Stimulated activated CD4-positive, alpha-beta T cell treated with anti-CD3 and anti-CD28 coated beads, TNF-alpha, amount 100 ng/mL, for 4 hours (primary cell): Measurements from ENCODE around the gene APOBEC3B.
"Not testable (repeated sequence)": the region's sequence is repeated elsewhere in the genome, so short reads cannot be mapped to it uniquely, and the experiment has no call there.

Source experiments
- DNase-seq, 3 experiments: peaks; one replicate each; pipeline ENCODE4 v3.0.0-alpha.2; 2020; ENCODE audit warnings: low read depth in 3 of 3

APOBEC3B gene

DNA sequence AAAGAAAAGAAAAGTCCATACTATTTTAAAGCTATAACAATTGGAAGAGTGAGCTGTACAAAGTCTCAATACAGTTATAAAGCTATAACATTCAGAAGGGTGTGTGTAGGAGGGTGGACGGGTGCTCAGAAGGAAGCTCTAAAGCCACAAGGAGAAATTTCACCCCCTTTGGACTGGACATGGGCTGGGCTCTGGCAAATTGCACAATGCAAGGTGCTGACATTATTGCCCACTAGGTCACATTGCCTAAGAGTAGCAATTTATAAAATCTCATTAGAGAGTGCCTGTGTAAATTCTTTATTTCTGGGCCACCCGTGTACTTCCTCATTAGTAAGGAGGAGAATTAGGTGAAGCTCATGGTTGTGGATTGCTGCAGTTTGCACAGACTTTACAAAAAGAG is 30.4 kb upstream of the APOBEC3B start:
- no peak for DNase-seq

DNA sequence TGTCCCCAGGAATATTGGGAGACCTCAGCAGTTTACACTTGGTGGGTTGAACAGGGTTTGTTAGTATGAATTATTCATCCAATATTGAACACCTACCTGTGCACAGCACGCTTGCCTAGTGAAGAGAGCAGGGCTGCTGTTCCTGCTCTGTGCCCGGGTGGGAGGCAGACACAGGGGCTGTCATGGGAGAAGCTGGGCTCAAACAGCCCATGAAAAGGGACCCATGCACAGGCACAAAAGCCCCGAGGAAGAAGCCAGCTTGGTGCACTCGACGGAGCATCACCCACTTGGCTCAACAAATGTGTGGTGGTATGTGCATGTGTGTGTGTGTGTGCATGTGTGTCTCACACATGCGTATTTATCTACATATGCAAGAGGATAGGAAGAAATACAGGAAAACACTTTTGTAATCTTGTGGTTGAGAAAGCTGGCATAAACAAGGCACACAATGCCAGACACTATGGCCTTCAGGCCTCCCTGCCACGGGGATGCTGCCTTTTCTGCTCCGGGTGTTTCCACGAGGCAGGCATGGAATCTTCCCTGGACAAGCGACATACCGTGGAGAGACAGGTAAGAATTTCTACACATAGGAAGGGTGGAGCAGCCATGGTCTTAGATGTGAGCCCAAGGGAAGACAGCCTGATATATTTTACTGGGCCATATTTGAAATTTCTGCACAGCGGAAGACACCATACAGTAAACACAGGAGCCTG is 29.7 kb upstream of the APOBEC3B start:
- DNase-seq: no peak

DNA sequence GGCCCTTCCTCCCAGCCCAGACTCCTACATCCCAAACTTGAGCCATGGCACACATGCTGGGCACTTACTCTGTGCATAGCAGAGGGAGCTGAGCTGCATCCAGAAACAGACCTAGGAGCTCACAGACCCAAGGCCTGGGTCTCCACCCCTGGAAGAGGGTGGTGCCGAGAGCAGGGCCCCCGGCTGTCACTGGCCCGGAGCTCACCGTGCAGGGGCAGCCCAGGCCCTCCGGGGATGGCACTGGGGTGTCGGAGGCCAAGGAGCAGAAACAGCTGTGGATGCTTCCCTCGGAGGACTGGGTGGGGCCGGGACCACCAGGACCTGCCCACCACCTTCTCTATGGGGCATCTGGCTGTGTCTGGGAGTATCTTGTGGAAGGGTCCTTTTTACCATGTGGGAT is 29.1 kb upstream of the APOBEC3B start:
- no peak for DNase-seq

DNA sequence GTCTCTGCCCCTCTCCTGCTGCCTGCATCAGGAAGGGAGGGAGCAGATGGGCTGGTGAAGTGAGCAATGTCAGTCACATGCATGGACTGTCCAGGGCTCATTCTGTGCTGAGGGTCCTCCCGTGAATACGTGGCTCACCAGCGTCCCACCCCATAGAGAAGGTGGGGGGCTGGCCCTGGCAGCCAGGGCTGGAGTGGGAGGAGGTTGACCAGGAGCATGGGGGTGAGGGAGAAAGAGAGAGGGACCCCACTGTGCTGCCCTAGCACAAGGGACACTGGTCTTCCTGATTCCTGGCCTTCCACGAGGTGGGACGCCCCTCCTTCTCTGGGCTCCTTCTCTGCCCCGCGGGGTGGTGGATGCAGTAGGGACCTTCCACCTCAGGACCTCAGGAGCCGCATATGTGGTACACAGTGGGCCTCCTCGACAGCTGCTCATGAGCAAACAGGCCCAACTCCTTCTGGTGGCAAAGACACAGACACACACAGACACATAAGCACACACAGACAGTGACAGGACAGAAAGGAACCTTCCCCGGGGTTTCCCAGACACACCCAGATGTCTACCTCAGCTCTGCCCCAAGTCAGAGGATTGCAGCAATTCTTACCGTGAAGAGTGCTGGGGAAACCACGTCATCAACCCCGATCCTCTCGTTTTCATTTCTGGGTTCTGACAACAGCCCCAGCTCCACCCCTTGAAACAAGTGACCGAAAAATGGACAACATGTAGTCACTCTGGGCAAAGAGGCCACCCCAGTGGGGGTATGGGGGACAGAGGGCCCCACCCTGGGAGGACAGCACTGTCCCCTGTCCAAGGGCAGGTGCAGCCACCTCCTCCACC is 28.4 kb upstream of the APOBEC3B start:
- peak; percentile 13 to 30 (median 29) for DNase-seq

DNA sequence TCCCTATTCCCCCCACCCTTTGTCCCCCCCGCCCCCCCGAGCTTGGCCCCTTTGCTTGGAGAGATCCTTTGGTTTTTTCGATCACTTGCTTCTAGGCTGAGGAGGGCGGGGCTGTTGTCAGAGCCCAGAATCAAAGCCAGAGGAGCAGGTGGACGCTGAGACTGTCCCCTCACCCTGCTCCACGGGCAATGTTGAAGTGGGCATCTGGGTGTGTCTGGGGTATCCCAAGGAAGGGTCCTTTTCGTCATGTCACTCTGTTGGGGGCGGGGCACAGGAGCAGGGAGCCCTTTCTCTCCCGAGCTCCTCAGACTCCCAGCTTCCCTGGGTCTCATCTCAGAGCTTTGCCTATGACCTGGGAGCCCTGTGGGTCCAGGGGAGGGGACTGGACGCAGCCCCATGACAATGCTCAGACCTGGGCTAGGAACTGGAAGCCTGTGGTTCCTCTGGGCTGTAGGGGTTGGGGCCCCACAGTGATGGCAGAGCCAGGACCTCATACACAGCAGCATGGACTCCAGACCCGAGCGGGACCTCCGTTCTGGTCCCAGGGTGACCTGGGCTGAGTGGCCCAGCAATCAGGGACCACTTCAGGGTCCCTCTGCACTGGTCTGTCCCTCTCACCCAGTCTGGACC is 27.6 kb upstream of the APOBEC3B start:
- no peak for DNase-seq

DNA sequence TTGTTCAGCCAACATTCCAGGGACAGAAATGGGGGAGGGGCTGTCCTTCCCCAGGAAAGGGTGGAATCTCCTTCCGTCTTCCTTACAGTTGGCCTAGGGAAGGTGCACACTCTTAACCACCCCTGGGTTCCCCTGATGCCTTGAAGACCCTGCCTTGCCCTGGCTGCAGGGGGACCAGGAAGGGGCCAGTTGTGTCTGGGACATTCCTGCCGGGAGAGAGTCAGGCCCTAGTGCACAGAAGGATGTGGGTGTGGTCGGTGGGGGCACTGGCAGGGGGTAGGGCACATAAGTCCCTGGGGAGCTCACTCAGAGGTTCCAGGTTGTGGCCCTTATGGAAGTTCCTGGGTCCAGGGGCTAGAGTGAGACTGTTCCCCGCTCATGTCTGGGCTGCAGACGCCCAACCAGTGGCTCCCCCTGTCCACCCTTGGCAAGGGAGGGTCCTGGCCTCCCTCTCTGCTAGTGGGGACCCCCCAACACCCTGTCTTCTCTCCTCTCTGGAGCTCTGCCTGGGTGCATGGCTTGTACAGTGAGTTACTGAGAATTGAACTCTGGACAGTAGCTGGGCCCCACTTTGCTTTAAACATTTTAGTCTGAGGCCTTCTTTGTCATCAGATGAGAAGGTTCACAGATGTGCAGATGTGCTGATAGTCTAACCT is 26.8 kb upstream of the APOBEC3B start:
- DNase-seq: no peak

DNA sequence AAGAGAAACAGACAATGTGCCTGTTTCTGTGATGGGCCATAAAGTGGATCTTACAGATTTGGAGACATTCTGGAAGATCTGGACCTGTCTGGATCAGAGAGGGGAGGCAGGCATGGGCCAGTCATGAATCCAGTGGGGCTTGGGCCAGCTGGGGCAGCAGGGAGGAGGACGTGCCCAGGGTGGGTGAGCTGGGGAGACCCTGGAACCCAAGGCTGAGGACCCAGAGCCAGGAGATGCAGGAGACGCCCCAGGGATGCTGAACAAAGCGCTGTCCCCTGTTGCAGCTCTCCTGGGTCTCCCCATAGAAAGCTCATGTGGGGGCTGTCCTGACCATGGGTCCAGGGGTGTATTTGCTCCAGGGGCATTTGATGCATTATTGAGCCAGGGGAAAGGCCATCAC is 26.2 kb upstream of the APOBEC3B start:
- no peak for DNase-seq

DNA sequence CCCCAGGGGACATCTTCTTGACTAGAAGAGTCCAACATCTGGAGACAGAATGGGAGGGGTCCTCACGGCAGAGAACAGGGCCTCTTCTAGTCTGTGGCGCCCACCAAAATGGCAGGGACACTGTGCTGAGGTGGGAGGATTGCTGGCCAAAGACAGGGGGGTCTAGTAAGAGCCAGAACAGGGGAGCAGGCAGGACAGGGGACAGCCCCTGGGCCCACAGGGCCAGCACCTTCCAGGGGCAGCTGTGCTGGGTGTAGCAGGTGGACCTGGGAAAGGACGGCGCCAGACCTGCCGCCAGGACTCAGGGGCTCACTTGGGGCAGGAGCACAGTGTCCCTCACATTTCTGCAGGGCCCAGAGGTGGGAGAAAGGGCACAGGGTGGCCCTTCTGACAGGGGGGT is 25.6 kb upstream of the APOBEC3B start:
- DNase-seq: no peak

DNA sequence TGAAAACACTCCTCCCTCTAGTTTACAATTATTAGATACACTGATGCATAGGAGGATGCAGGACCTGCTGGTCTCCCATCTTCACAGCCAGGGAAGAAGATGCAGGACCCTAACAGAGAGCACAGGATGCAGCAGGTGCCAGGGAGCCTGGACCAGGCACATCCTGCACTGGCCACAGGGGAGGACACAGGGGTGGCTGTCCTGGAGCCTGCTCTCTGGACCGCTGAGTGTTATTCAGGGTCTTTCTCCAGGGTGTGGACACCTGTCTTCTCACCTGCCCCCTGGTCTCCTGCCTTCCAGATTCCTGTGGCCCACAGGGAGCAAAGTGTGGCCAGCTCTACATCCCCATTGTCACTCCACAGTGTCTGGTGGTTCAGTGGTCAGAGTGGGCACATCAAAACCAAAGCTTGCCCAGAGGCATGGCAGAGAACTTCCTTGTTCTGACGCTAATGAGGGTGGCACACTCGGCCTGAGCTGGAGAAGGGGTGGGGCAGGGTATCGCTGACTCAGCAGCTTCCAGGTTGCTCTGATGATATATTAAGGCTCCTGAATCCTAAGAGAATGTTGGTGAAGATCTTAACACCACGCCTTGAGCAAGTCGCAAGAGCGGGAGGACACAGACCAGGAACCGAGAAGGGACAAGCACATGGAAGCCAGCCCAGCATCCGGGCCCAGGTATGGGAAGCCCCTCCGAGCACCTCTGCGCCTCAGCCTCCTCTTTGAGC is 24.9 kb upstream of the APOBEC3B start, which contains the start of gene APOBEC3A:
Gene APOBEC3A (plus strand): TSS at position 564 of the 725 bp plus-strand sequence. CDS start 83 bp downstream, at position 647.
- no peak for DNase-seq

DNA sequence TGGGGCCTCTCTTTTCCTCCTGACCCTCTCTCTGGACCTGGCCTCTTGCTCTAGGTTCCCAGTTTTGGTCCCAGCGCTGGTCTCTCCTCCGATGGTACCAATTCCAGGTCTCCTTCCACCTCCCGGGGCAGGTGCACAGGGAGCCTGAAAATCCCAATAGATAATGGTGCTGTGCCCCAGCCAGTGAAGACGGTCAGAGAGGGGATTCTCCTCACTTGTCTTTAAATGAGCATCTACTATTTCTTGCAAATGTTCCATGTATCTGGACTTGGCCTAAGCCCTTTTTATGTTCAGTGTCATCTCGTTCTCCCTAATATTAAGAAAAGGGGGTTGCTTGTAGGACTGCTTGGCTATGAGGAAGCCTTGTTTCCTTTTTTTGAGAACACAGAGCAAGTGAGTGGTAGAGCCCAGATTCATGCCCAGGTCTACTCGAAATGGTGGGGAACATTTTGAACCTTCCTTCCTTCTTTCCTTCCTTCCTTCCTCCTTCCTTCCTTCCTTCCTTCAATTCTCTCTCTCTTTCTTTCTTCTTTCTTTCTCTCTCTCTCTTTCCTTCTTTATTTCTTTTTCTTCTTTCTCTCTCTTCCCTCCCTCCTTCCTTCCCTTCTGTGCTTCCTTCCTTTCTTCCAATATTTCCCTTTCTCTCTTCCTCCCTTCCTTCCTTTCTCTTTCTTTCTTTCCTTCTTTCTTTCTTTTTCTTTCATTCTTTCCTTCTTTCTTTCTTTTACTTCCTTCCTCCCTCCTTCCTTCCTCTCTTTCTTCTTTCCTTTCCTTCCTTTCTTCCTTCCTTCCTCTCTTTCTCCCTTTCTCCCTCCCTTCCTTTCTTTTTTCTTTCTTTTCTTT is 24.1 kb upstream of the APOBEC3B start:
- DNase-seq: no peak

DNA sequence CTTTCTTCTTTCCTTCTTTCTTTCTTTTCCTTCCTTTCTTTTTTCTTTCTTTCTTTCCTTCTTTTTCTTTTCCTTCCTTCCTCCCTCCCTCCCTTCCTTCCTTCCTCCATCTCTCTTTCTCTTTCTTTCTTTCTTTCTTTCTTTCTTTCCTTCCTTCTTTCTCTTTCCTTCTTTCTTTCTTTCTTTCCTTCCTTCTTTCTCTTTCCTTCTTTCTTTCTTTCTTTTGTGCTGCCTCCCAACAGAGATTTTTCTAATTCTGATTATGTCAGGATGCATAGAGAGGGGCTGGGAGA is 23.6 kb upstream of the APOBEC3B start:
- DNase-seq: not testable (repeated sequence)

DNA sequence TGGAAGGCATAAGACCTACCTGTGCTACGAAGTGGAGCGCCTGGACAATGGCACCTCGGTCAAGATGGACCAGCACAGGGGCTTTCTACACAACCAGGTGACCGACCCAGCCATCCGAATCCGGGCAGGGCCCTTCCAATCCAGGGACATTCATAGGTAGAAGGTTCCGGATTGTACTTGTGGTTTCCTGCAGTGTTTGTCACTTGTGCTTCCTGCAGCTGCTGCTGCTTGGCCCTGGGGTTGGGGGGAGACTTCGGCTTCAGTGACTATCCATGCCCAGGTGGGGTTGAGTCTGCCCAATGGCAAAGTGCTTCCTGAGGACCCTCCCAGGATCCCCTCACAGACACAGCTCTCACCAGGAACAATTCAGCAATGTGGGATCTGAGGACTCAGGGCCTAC is 22.6 kb upstream of the APOBEC3B start:
- DNase-seq: no peak

DNA sequence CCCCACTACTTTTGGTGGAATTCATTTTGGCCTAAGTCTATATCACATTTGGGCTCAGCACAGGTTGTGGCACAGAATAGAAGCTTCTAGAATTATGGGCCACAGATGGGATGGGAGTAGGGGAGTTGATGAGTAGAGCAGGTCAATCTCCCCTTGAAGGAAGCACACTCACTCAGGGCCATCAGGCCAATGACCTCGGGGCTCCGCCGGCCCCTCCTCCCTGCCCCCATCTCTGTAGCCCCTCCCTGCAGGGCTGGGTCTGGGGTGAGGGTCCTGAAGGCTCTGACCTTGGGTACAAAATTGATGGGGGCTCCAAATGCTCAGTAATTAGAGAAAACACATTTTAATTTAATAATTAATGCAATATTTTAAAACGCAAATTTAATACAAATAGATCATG is 21.5 kb upstream of the APOBEC3B start:
- DNase-seq: not testable (repeated sequence)

DNA sequence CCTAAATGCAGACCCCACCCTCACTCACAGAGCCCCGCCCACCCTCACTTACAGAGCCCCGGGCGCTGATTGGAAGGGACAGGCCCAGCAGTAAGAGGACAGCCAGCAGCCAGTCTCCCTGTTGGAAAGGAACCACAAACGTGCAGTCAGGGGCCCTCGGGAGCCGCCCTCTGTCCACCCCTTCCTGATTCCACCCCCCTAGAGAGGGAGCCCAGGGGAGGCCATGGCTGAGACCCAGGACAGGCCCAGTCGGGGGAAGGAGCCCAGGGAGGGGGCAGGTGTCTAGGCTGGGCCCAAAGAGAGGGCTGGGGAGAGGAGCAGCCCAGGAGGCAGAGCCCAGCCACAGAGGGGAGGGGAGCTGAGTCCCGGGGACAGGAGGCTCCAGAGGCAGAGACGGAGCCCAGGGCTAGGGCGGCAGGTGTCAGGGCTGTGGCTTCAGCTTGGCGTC is 18.8 kb upstream of the APOBEC3B start:
- DNase-seq: not testable (repeated sequence)

DNA sequence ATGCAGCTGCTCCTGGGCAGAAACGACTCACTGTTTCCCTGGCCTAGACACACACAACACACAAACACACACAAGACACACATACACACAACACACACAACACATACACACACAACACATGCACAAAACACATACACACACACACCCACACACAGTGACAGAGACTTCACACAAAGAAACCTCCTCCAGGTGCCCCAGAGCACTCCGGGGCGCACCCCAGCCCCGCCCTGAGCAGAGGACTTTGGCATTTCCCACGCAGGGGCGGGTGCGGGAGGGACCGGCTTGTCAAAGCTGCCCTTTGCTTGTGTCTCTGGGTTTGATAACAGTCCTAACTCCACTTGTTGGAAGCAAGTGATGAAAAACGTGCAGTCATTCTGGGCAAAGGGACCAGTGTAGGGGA is 18.3 kb upstream of the APOBEC3B start:
- DNase-seq: no peak

DNA sequence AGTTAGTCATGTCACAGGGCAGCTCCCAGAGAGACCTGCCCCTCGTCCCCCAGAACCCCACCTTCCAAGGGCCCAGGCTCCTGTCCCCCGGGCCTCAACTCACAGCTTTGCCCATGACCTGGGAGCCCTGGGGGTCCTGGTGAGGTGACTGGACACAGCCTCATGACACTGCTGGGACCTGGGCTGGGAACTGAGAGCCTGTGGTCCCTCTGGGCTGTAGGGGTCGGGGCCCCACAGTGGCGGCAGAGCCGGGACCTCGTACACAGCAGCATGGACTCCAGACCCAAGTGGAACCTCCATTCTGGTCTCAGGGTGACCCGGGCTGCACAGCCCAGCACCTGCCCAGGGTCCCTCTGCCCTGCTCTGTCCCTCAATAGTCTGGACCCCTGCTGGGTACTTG is 17.8 kb upstream of the APOBEC3B start:
- DNase-seq: no peak

DNA sequence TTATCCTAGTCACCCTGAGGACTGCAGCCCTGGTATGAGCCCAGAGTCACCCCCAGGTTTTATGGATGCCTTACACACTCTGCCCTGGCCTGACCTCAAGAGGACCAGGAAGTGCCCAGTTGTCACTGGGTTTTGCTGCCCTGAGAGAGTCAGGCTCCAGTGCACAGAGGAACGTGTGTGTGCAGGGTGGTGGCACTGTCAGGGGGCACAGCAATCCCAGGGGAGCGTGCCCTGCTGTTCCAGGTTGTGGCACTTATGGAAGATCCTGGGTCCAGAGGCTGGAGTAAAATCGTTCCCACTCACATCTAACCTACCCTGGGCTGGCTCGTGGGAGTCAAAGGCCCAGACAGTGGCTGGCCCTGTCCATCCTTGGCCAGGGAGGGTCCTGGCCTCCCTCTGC is 17.2 kb upstream of the APOBEC3B start:
- no peak for DNase-seq

DNA sequence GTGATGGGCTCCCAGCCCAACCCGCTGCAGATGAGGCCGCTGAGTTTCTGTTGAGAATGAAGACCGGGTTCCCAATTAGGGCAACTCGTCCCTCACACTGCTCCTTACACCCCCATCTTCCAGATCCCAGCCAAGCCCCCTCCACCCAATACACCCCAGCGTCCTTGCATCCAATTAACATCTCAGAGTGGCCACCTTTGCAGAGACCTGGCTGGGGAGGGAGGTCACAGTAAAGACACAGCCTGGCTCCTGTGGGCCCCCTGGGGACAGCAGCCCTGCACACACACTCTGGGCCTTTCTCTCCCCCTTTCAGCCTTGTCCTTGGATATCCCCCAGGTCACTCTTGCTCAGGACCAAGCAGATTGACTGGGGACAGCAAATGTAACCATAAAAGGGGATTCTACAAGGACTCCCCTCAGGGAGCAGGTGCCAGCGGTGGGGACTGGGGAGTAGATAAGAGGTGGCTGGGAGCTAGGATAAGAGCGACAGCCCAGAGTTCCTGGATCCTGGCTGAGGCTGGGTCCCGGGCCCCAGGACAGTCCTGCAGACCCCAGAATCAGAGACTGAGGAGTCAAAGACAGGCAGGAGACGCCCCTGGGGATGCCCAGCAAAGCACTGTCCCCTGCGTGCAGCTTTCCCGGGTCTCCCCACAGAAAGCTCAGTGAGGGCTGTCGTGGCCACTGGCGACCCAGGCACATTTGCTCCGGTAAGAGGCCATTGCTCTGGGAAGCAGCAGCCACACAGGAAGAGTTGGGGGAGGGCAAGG is 16.4 kb upstream of the APOBEC3B start:
- DNase-seq: no peak

DNA sequence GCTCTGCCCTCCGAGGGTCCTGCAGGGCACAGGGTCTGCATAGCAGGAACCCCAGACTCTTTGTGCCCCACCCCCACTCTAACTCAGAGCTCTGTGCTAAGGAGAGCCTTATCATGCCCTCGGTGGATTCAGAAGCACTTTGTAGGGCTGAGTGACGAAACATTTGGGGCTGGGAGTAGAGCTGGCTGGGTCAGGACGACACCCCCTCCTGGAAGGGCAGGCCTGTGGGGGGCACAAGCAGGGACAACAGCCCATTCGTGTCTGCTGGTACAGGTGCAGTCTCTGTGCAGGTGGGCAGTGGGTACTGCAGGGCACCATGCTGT is 15.8 kb upstream of the APOBEC3B start:
- no peak for DNase-seq

DNA sequence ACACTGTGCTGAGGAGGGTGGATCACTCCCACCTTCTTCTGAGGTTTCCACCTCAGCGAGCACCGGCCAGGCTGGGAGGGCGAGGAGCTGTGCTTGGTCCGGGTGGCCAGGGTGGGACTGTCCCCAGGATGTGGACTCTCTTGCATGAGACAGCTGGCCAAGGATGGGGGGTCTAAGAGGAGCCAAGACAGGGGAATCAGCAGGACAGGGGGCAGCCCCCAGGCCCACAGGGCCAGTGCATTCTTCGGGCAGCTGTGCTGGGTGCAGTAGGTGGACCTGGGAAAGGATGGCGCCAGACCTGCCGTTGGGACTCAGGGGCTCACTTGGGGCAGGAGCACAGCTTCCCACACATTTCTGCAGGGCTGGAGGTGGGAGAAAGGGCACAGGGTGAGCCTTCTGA is 15.2 kb upstream of the APOBEC3B start:
- DNase-seq: no peak
